GM19463 (cell line): ENCODE data around the gene SDCBP2.

ENCODE experiments used
- ATAC-seq: cut with Tn5 transposase; IDR thresholded peaks from one replicate; pipeline ENCODE4 v1.9.1; 2021; ENCODE audit warnings: mild to moderate bottlenecking, moderate library complexity; ENCODE audit not compliant: unreplicated experiment

The SDCBP2 gene

DNA sequence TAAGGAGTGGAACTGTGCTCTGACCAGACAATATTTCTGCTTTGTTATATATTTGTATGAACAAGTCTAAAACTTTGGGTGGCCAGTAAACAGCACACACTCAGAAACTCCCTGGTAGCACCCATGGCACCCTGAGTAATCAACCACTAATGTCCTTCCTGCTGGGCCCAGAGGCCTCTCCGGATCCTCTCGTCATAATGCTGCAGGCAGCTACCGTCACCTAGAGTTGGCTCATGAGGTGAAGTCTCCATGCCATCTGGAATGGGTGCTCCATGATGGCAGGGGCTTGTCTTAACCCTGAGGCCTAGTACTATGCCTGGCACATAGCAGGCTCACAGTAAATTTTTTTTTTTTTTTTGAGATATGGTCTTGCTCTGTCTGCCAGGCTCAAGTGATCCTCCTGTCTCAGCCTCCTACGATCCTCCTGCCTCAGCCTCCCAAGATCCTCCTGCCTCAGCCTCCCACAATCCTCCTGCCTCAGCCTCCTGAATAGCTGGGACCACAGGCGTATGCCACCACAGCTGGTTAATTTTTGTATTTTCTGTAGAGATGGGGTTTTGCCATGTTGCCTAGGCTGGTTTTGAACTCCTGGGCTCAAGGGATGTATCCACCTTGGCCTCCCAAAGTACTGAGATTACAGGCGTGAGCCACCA is 3.0 kb upstream of the SDCBP2 start:
- no peak for ATAC-seq

DNA sequence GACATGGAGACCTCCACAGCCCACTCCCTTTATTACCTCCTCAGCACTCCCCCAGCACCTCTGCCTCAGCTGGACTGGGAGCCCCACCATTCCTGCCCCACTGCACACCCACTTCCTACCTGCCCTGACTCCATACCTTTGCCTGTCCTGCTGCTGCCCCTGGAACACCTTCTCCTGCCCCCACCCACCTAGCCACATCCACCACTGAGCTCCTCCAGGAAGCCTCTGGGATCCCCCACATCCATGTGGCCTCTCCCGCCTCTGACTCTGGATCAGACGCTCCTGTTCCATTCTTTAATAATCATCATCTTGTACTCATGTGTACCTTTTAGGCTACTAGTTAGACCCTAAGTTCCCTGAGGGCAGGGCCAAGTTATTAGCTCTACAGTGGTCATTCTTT is 2.2 kb upstream of the SDCBP2 start:
- no peak for ATAC-seq

DNA sequence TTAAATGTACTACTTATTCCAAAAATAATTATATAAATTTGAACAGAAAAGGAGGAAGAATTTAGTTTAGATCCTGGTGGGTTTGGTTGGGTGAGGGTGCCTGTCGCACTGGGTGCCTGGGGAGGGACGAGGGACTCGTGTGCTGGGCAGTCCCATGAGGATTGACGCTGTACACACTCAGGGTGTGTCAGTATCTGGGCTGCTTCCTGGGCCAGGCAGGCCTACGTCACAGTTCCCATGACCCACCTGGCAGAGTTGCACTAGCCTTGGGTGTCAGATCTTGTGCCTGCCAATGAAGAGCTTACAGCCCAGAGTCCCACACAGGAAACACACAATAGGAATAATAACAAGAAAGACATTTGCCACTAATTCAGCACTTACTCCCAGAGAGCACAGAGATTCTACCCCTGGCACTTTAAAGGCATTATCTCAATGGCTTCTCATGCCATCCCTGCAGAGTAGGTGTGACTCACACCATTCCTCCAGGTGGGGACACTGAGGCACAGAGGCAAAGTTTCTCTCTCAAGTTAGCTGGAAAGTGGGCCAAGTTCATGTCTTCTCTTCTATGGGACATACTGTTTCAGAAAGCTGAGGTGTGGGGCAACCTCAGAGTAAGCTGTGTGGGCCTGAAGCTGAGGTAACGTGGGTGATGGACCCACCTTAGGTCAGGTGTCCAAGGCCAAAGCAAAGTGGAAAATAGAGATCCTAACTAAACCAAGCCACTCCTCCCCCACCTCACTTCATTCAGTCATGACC is 1.3 kb upstream of the SDCBP2 start:
- ATAC-seq, result peak; percentile 52

DNA sequence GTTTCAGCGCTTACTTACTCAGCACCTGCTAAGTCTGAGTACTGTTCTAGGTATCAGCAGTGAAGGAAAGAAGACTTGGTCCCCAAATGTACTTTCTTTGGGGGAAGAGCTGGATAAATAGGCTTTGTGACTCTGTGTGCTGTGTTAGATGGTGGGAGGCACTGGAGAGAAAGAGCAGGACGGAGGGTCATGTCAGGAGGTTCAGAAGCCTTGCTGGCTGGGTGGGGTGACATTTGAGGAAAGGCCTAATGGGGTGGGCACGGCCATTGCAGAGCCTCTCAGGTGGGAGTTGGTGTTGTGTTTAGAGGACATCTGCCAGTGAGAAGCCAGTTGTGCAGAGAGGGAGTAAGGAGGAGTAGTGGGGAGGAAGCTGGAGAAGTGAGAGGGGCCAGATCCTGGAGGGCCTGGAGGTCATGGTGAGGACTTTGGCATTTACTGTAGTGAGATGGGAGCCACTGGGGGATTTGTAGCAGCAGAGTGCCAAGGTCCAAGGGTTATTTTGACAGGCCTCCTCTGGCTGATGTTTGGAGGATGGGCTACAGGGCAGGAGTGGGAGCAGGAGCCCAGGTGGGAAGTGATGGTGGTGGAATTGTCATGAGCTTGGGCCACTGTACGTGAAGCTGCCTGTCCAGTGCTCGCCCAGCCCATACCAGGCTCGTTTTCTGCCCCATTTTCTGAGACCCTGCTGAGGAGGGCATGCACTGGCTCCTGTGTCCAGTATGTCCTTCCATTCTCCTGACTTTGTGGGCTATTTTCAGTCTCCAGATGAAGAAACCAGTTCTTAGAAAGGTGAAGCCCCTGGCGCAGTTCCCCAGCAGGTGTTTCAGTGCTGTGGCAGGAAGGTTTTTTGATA is 886 bp downstream of the SDCBP2 start:
- no peak for ATAC-seq

DNA sequence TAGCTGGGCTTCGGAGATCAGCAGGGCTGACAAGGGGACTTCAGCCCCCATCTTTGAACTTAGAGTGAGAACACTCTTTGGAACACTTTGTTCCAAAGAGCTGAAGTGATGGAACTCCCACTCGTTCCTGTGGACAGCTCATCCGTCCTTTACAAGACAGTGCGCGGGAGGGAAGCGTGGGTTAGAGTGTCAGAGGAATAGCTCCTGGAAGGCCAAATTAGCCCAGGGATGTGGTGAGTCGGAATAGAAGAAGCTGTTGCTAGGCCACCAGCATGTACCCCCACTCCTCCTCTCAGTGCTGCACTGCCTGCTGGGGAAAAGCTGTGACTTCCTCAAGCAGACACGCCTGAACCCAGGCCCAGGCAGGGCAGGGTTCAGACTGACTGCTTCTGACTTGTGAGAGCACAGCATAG is 1.7 kb downstream of the SDCBP2 start:
- no peak for ATAC-seq

DNA sequence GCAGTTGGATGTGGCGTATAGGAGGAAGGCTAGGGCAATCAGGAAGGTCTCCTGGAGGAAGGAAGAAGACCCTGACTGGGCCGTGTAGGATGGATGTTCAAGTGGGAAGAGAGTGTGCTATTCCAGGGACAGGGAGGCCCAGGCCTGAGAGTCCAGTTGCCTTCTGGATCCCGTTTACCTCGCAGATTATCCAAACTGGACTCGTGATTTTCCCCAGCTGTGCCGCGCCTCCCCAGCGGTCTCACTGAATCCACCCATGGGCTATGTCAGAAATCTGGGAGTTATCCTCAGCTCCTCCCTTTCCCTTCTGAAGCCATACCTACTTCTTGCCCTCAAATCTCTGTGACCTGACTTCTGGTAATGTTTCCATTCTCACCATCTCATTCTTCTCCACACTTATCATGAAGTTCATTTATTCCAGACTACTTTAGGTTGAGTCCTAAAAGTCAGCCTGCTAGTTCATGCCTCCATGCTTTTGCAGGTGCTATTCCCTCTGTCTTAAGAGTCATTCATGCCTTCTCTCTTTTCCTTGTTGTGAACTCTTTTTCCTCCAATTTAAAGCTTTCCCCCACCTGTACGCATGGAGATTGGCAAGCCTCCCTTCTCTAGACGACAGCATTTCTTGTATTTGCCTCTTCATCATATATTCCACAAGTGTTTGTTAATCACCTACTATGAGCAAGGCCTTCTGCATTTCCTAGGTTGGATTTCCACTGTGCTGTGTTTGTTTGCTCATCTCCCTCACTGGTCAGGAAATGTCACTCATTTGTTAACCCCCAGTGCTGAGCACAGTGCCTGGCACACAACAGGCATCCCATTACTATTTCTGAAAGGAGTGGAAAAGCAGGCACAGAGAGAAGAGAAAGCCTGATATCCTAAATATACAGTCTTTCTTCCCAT is 2.7 kb downstream of the SDCBP2 start:
- no peak for ATAC-seq

DNA sequence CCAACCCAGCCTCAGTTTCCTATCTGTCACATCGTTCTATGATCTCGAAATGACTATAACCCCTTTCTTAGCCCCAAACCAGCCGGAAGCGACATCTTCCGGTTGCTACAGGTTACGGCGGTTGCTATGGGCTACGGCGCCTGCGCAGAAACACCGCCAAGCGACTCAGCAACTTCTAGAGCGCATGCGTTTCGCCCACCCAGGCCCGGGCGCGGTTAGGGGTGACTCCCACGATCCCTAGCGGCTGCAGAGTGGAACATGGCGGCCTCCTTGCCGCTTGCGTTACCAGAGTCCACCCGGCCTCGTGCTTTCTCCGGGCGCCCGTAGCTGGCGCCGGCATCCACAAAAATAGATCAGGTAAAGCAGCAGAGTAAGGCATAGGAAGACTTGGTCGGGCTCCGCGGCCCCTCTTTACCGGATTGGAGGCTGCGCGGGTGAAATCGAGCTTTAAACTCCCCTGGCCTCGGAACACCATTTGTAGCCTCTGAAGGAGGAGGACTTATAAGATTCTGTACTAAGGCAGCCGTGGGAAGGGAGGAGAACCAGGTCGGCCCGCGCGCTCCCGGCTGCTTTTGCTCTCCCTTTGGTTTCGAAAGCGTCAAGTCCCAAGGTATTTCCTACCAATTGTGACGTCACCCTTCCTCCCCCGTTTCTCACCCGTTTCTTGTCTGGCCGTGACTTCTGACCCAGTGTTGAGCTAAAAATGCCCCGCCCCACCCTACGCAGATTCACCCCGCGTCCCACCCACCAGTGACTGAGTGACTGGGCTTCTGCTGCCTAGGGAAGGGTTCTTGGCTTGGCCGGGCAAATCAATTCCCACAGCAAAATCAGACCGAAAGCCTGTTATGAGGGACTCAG is 3.5 kb downstream of the SDCBP2 start:
- peak; percentile 85 for ATAC-seq

DNA sequence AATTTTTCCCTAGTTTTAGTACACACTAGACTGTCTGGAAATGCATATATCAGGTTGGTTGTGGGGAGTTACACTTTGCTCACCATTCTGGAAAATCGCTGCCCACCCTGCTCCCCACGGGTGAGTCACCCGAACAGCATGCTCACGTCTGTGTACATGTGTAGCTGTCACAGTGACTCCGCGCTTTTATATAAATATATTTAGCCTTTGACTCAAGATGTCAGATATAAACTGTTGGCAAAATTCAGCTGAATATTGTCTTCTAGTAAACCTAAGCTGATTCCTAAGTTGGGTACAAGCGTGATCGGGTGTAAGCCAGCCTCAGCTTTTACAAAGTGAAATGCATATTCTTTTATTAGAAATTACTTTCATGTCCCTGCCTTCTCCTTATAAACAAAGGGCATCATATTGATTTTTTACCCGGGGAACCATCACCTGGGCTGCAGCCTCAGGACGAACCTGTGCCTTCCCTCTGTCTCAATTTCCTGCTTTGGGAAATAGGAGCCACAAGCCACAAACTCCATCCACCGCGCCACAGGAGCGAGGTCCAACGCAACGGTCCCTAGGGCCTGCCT is 4.3 kb downstream of the SDCBP2 start:
- no peak for ATAC-seq

DNA sequence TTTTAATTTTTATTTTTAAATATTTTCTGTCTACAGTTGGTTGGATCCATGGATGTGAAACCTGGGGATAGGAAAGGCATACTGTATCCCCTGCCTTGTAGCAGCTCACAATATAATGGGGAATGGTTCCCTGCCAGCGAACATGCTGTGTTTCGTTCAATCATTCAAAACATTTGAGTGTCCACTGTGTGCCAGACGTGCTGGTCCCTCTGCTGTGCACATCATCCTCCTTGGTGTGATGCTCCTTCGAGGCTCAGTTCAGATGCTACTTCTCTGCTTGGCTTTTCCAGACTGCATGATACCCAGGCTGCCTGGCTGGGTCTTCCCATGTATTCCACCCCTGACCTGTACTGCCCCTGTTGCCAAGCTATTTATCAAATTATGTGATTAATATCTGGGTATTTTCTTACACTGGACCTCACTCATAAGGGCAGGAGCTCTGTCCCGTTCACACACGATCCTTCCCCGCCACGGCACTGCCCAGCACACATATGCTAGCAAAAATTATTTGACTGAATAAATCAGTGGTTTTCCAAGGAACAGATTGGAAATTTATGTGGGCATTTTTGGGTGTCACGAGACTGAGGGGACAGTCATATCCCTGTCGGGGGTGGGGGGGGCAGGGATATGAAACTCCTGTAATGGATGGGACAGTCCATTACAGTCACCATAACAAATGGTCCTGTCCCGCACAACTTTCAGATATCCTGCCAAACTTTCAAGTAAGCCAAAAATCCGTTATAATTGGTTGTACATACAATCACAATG is 4.9 kb downstream of the SDCBP2 start:
- no peak for ATAC-seq

DNA sequence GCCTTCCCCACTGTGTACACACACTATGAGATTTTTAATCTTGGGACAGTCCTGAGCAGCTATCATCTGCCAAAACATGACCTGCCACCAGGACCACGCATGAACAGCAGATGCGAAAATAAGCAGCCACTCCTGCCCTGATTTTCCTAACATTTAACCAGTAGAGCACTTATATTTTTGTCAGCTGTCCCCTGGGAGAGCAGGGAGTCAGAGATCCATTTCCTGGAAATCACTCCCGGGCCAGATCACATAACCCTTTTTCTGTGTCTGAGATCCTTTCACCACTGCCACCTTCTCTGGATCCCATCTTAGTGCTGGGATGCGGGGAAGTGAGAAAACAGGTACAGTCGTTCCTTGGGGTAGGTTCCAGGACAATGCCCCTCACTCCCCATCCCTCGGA is 5.7 kb downstream of the SDCBP2 start:
- no peak for ATAC-seq

DNA sequence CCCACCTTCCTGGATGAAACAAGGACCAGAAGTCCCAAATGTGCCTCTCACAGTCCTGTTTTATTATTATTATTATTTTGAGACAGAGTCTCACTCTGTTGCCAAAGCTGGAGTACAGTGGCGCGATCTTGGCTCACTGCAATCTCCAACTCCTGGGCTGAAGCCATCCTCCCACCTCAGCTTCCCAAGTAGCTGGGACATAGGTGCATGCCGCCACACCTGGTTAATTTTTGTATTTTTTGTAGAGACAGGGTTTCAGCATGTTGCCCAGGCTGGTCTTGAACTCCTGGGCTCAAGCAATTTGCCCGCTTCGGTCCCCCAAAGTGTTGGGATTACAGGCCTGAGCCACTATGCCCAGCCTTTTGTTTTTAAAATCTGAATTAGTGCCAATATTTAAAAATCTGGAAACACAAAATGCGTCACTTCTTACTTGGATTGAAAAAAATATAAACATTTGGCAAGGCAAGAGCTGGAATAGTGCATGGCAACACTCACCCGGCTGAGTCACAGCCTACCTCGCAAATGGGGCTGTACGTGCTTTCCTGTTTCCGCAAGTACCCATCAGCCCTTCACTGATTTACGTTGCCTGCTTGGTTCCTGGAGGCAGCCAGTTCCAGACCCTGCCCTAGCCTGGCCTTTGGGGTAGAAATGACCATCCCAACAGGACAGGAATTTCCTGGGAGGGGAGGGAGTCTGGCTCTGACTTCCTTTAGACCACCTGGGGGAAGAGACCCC is 6.3 kb downstream of the SDCBP2 start:
- no peak for ATAC-seq

DNA sequence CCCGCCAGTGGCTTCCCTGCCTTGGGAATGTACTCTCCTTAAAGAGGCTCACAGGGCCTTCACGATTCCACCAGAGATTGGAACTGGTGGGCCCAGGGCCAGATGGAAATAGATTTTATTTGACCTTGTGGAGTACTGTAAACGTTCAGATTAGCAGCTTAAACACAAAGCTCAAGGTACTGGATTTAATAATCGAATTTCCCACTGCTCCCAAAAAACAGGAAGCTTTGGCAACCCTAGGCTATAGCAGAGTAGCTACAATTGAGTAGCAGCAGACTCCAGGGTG is 7.3 kb downstream of the SDCBP2 start:
- no peak for ATAC-seq

DNA sequence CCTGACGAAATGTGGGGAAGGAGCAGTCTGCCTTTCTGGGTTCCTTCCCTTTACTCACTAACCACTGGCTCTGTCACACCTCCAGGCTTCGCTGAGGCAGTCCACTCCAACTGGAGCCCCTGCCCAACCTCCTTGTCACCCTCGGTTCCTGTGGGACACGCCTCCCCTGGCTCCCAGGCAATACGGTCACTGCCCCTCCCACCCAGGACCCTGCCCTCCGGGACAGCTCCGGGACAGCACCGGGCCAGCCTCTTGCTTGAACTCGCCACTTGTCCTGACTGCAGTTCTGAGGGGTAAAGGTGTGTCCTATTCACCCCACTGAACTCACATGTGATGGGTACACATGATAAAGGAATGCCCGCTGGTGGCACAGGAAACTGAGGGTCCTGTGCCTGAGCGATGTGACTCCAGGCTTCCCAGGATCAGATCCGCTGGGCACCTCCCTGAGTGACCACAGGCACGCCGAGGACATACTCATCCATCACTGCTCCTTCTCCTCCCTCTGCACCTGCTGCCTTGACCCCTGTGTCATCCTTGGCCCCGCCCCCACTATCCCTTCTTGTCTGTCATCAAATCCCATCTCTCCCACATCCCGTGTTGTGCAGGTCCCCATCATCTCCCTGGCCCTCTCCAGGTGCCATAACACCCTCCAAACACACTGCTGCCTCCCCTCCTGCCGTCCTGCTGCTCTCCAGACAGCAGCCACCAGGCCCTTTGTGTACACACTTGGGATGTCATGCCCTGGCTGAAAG is 7.9 kb downstream of the SDCBP2 start:
- no peak for ATAC-seq

DNA sequence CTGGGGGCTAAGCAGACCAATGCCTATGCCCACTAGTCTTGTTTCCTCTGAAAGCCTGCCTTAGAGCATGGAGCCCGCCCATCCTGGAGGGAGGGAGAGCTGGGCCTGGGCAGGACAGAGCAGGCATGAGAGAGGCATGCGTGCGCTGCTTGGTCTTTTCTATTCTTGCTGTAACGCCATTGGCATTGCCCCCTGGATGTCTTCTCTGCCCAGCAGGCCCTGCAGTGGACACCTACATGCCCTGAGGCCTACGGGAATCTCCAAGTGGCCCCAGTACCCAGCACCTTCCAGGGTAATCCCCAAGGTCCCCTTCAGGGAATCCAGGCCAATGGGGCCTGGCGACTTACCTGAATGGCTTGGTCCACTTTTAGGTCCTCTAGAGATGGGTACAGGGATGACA is 8.9 kb downstream of the SDCBP2 start:
- no peak for ATAC-seq

DNA sequence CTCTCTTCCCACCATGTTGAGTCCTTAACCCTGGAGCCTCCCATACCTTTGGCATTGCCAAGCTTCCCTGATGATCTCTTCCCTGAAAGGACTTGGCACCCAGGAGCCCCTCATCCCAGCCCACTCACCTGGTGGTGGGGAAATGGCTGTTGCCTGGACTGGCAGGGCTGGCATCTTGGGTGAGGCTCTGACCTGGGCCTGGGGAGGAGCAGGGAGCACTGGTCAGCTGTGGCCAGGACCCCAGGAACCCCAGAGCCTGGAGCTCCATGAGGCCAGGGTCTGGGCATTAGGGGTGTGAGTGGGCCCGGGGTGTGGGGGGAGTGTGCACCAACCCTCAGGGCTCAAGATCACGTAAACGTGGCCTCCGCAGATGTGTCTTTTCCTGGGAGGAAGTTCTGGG is 9.5 kb downstream of the SDCBP2 start:
- no peak for ATAC-seq

DNA sequence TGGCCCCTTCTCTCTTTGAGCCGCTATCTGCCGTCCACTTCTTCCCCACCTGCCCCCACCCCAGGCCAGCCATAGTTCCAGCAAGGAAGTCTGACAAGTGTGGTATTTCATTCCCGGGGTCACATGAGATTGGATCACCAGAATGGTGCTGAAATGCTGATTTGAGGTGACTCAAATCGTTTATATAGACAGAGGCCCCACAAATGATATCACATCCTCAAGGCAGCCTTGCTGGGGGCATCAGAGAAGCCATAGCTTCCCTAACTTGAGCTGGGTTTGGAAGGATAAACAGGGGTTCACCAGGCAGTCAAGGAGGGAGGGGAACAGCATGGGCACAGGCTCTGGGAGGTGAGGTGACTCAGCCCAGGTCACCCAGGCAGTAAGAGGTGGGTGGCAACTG is 9.9 kb downstream of the SDCBP2 start:
- no peak for ATAC-seq

DNA sequence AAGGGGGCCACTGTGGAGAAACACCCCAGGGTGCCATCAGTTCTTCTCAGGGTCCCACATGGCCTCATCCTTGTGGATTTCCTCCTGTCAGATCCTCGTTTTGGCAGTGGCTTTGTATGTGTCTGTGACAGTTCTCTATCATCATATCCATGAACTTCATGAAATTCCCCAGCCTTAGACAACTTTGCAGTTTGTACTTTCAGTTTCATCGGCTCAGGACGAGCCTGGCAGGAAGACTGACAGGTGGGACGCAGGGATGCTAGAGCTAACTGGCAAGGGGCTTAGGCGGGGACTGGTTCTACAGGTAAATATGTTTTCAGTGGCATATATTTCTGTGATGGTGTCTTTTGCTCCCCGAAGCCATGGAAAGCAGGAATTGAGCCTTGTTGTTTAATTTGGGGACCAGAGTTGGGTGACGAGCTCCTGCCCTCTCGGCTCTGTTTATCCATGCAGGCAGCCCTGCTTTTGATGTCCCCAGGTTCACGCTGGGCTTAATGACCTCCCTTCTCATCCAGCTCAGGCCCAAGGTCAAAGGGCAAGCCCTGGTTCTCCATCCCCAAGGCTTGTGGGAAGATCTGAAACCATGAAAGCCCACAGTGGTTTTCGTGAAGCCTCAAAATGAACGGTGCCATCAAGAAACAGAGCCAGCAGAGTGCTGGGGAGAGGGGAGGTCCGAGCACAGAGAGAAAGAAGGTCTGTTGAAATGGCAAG is 11.2 kb downstream of the SDCBP2 start:
- ATAC-seq, result no peak
